VCaP (cell line): ENCODE results near the gene PKD1.

ENCODE experiments used
- H3K27ac ChIP-seq: fragments of 450-650 bp; 2 replicates; pipeline ENCODE4 v1.5.1; 2017
- CTCF ChIP-seq: fragments of 450-650 bp; conservative IDR thresholded peaks from 2 replicates; pipeline ENCODE4 v1.5.1; 2017; ENCODE audit warnings: mild to moderate bottlenecking, moderate library complexity

Gene PKD1

GRCh38 chr16:2096853-2097595 is 38.7 kb downstream of the PKD1 start:
- H3K27ac ChIP-seq: no peak overlapping the region
- TF ChIP-seq CTCF: no peak

- no peak for TF ChIP-seq CTCF
- H3K27ac ChIP-seq: no peak overlapping the region
Observed at GRCh38 chr16:2095918-2096582, 39.6 kb downstream of the PKD1 start.

GRCh38 chr16:2095315-2095853 is 40.3 kb downstream of the PKD1 start:
- TF ChIP-seq CTCF: no peak

DNA sequence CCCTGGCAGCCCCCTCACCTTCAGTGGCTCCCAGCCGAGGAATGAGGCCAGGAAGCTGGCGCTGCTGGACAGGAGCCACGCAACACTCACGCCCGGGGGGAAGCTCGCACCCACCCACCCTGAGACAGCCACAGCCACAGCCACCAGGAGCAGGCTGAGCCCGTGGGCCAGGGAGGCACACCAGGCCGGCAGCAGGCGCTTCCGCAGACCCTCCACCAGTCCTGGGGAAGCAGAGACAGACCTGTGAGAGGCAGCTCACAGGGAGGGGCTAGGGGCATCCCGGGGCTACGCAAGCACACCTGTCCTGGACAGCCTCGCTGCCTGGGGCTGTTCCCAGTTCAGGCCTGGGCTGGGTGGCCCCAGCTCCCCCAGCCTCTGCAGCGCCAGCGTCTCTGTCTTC is 41.9 kb downstream of the PKD1 start:
- no peak for TF ChIP-seq CTCF
- H3K27ac ChIP-seq: no peak overlapping the region

More at GRCh38 chr16:2095315-2095853, 40.3 kb downstream of the PKD1 start:
- H3K27ac ChIP-seq: no peak overlapping the region

DNA sequence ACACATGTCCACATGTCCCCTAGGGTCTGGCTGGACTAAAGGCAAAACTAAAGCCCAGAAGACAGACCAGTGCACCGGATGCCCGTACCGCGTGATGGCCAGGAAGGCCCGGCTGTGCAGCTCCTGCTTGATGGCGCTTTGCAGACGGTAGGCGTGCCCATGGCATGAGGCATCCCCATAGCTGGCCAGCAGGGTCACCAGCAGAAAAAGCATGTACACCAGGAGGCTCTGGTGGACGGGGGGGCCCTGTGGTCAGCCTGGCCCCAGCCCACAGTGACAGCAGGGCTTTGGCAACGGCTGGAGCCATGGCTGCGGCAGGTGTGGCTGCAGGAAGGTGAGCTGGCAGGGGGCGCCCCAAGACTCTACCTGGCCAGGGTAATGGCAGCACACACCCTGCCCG is 42.8 kb downstream of the PKD1 start:
- H3K27ac ChIP-seq: no peak overlapping the region

DNA sequence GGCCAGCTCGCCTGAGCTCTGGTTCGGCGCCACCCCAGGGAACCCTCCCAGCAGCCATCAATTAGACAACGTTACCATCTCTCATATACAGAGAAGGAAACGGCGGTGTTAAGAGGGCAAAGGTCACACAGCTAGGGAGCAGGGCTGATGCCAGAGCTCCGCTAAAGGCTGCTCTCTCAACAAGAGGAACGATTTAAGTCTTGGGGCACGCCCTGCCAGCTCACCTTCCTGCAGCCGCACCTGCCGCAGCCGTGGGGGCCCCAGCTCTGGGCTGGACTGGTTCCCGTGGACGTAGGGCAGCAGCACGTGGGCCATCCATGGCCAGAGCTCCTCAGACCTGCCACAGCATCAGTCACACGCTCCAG is 43.5 kb downstream of the PKD1 start:
- H3K27ac ChIP-seq: no peak overlapping the region
- no peak for TF ChIP-seq CTCF

More for the DNA sequence above, 42.8 kb downstream of the PKD1 start:
- TF ChIP-seq CTCF: no peak

GRCh38 chr16:2091547-2092255 is 44.0 kb downstream of the PKD1 start:
- H3K27ac ChIP-seq: no peak overlapping the region
- TF ChIP-seq CTCF: no peak
